Spleen (tissue), 11 donors: ENCODE results near the gene TMEM9B. TPM values are rescaled to one million over a fixed set of nuclear protein-coding genes. Genes with fewer than 3 reads are reported as not detected.
"Not testable (repeated sequence)": the region's sequence is repeated elsewhere in the genome, so short reads cannot be mapped to it uniquely, and the experiment has no call there.

Experiments used
- DNase-seq: peaks from one replicate; pipeline ENCODE4 v3.0.0-alpha.2; 2020
- H3K27ac ChIP-seq, 8 donors: fragments of 200-600 bp; sonication (generic) in 7 of 8; 1 replicate in 4 of 8; 2 replicates in 4 of 8; pipeline versions ENCODE4 v1.5.0 to v1.8.0; 2016 to 2021; ENCODE audit warnings: inconsistent platforms in 4 of 8, mild to moderate bottlenecking in 4 of 8, moderate library complexity in 1 of 8
- H3K27me3 ChIP-seq, 7 donors: fragments of 200-600 bp; sonication (generic) in 6 of 7; replicated peaks in 1 of 7; 1 replicate in 4 of 7; 2 replicates in 3 of 7; pipeline versions ENCODE4 v1.5.0 to v1.8.0; 2016 to 2021; ENCODE audit warnings: inconsistent platforms in 3 of 7, mild to moderate bottlenecking in 1 of 7
- H3K36me3 ChIP-seq, 6 donors: fragments of 200-600 bp; sonication (generic) in 5 of 6; 1 replicate in 4 of 6; 2 replicates in 2 of 6; pipeline versions ENCODE4 v1.5.0 to v1.8.0; 2016 to 2021; ENCODE audit warnings: inconsistent platforms in 2 of 6
- H3K4me1 ChIP-seq, 6 donors: fragments of 200-600 bp; sonication (generic) in 5 of 6; 1 replicate in 3 of 6; 2 replicates in 3 of 6; pipeline versions ENCODE4 v1.5.0 to v1.8.0; 2016 to 2021; ENCODE audit warnings: inconsistent platforms in 3 of 6
- H3K4me3 ChIP-seq, 8 donors: fragments of 200-600 bp; sonication (generic) in 7 of 8; 1 replicate in 4 of 8; 2 replicates in 4 of 8; pipeline versions ENCODE4 v1.5.0 to v1.8.0; 2016 to 2021; ENCODE audit warnings: inconsistent platforms in 4 of 8, mild to moderate bottlenecking in 4 of 8, moderate library complexity in 2 of 8
- H3K9me3 ChIP-seq, 8 donors: fragments of 200-600 bp; sonication (generic) in 7 of 8; 1 replicate in 4 of 8; 2 replicates in 4 of 8; pipeline versions ENCODE4 v1.5.0 to v1.8.0; 2016 to 2021; ENCODE audit warnings: inconsistent platforms in 4 of 8
- POLR2A ChIP-seq, 3 donors: fragments of 450-650 bp; IDR thresholded peaks; one replicate each; pipeline ENCODE4 v1.5.1; 2017; ENCODE audit warnings: antibody characterized with exemption in 3 of 3, mild to moderate bottlenecking in 1 of 3
- POLR2AphosphoS5 ChIP-seq, 3 donors: sonication (generic); formaldehyde crosslinking; IDR thresholded peaks; one replicate each; pipeline ENCODE4 v1.5.1; 2017; ENCODE audit warnings: antibody characterized with exemption in 3 of 3
- WGBS, 5 donors: extraction: QIAGEN DNeasy Blood & Tissue Kit in 3 of 5; methylation state at CpG; one replicate each; pipeline versions ENCODE4 v1.1.5 to v1.1.7; 2013 to 2018; 5-methylcytosine and 5-hydroxymethylcytosine counted together
- intact Hi-C: fragments of 100-400 bp; cut with DNase I; formaldehyde crosslinking; loops from one replicate; pipeline ENCODE4 v1.15.0; 2023; ENCODE audit warnings: low total_unique reads
- polyA plus RNA-seq, 3 donors: library from polyadenylated mRNA; stranded (reverse); fragments of 200-250 nt; gene quantifications; one replicate each; pipeline ENCODE4 v1.2.1, GENCODE V29; 2013
- total RNA-seq, 7 donors: library from RNA; depleted of rRNA in 3 of 7; stranded (reverse); fragments of >200 nt in 3 of 7; fragmentation: NEBNext Ultra II Directional in 4 of 7; extraction: Animal tissue kit (Norgen Biotek cat#: 25700) in 4 of 7; gene quantifications; one replicate each; pipeline versions ENCODE4 v1.1.0 to v1.2.1, GENCODE V29; 2016 to 2021
- TF ChIP-seq, protein P1 (sequence below), 11 experiments: fragments of 200-600 bp in 7 of 11; fragments of 450-650 bp in 4 of 11; sonication (generic) in 4 of 11; IDR thresholded peaks in 8 of 11; conservative IDR thresholded peaks in 3 of 11; 1 replicate in 7 of 11; 2 replicates in 4 of 11; pipeline versions ENCODE4 v1.4.0 to v1.8.0; 2016 to 2021; ENCODE audit warnings: antibody characterized with exemption in 11 of 11, inconsistent platforms in 4 of 11, mild to moderate bottlenecking in 1 of 11
- donor health status: healthy with polysubstance abuse.
- donor health status: DM: no; HTN: no; CAD: no; lungs with moderate emphysema.
- donor health status: DM: no; HTN: no; CAD: no.
- donor health status: Bipolar disorder and iron deficiency.
- donor health status: healthy.
- donor health status: DM: no; HTN: no; CAD: no.
- donor health status: DM: yes; HTN: yes; CAD: no.

The TMEM9B gene
- total and polyA plus RNA-seq, 10 donors: 30.2 to 56.5 (median 41.5) TPM

- H3K9me3 ChIP-seq: no peaks in the 10 kb centered on the region
- WGBS, 5 donors: 73 to 87% (median 84%) methylated on average over 2 of the region's 2 CpGs
- no peak overlapping the region for H3K27ac ChIP-seq
- DNase-seq: no peak
- no peak for TF ChIP-seq POLR2AphosphoS5 (IDR thresholded peaks at IDR 0.05)
- TF ChIP-seq, protein P1, sequence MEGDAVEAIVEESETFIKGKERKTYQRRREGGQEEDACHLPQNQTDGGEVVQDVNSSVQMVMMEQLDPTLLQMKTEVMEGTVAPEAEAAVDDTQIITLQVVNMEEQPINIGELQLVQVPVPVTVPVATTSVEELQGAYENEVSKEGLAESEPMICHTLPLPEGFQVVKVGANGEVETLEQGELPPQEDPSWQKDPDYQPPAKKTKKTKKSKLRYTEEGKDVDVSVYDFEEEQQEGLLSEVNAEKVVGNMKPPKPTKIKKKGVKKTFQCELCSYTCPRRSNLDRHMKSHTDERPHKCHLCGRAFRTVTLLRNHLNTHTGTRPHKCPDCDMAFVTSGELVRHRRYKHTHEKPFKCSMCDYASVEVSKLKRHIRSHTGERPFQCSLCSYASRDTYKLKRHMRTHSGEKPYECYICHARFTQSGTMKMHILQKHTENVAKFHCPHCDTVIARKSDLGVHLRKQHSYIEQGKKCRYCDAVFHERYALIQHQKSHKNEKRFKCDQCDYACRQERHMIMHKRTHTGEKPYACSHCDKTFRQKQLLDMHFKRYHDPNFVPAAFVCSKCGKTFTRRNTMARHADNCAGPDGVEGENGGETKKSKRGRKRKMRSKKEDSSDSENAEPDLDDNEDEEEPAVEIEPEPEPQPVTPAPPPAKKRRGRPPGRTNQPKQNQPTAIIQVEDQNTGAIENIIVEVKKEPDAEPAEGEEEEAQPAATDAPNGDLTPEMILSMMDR (IDR thresholded peaks at IDR 0.05 in 8 of 11, conservative IDR thresholded peaks at IDR 0.05 in 3 of 11): no peak
- TF ChIP-seq POLR2A (IDR thresholded peaks at IDR 0.05): no peak
- H3K4me3 ChIP-seq: no peak overlapping the region
- no peaks in the 10 kb centered on the region for H3K4me1 ChIP-seq
- no peaks in the 10 kb centered on the region for H3K27me3 ChIP-seq
- no peaks in the 10 kb centered on the region for H3K36me3 ChIP-seq
- intact Hi-C loops: no loop called here
Measured at GRCh38 chr11:8983552-8983951, 19.3 kb upstream of the TMEM9B start.

- Histone ChIP-seq H3K27ac (no peak overlapping the region), H3K36me3 (no peaks in the 10 kb centered on the region), H3K4me3 (no peak overlapping the region), H3K27me3 (no peaks in the 10 kb centered on the region), H3K9me3 (no peaks in the 10 kb centered on the region), H3K4me1 (no peaks in the 10 kb centered on the region)
- TF ChIP-seq POLR2AphosphoS5 (IDR thresholded peaks at IDR 0.05): no peak
- no peak for TF ChIP-seq POLR2A (IDR thresholded peaks at IDR 0.05)
- TF ChIP-seq, protein P1 (IDR thresholded peaks at IDR 0.05 in 8 of 11, conservative IDR thresholded peaks at IDR 0.05 in 3 of 11): no peak
- 75 to 96% (median 82%) methylated on average over 3 of the region's 3 CpGs for WGBS, 5 donors
- intact Hi-C loops: no loop called here
- DNase-seq: no peak
Measured at GRCh38 chr11:8980485-8980884, 16.2 kb upstream of the TMEM9B start.

DNA sequence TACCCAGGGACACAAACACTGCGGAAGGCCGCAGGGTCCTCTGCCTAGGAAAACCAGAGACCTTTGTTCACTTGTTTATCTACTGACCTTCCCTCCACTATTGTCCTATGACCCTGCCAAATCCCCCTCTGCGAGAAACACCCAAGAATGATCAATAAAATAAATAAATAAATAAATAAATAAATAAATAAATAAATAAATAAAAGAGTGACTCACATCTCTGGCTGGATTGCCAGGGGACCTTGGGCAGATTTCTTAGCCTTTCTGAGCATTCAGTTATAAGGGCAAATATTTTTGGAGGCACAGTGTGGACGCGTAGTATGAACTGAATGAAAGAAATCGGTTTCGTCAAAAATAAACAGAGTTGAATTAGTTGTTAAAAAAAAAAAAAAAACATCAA, 15.1 kb upstream of the TMEM9B start:
- DNase-seq, H3K9me3 ChIP-seq, H3K4me3 ChIP-seq, H3K27me3 ChIP-seq, H3K27ac ChIP-seq, H3K4me1 ChIP-seq, intact Hi-C loops, H3K36me3 ChIP-seq: not testable (repeated sequence)
- WGBS, 5 donors: 91 to 97% (median 96%) methylated on average over 5 of the region's 7 CpGs

GRCh38 chr11:8973121-8973520, 8.9 kb upstream of the TMEM9B start:
- Histone ChIP-seq H3K27ac (no peak overlapping the region), H3K36me3 (peaks cover 0 to 1% (median 0%) of the 10 kb centered on the region in 6 donors), H3K4me3 (no peak overlapping the region), H3K9me3 (no peaks in the 10 kb centered on the region), H3K4me1 (no peaks in the 10 kb centered on the region), H3K27me3 (no peaks in the 10 kb centered on the region)
- no peak for TF ChIP-seq POLR2AphosphoS5 (IDR thresholded peaks at IDR 0.05)
- WGBS, 5 donors: 74 to 81% (median 80%) methylated on average over 3 of the region's 3 CpGs
- intact Hi-C loops: no loop called here
- no peak for DNase-seq

- WGBS, 5 donors: 78 to 98% (median 83%) methylated on average over 1 of the region's 1 CpG
- Histone ChIP-seq H3K9me3 (no peaks in the 10 kb centered on the region), H3K4me3 (no peak overlapping the region), H3K36me3 (peaks cover 0 to 7% (median 0%) of the 10 kb centered on the region in 6 donors), H3K27me3 (no peaks in the 10 kb centered on the region), H3K4me1 (no peaks in the 10 kb centered on the region), H3K27ac (no peak overlapping the region)
- TF ChIP-seq POLR2A (IDR thresholded peaks at IDR 0.05): no peak
- TF ChIP-seq, protein P1 (IDR thresholded peaks at IDR 0.05 in 8 of 11, conservative IDR thresholded peaks at IDR 0.05 in 3 of 11): no peak
- no peak for TF ChIP-seq POLR2AphosphoS5 (IDR thresholded peaks at IDR 0.05)
- intact Hi-C loops: no loop called here
- DNase-seq: no peak
Measured at GRCh38 chr11:8971924-8972316, 7.7 kb upstream of the TMEM9B start.
